Upper lobe of right lung (tissue), 1 donor: ENCODE data around the gene TNNT3. TPM values are rescaled to one million over a fixed set of nuclear protein-coding genes. Genes with fewer than 3 reads are reported as not detected.

Experiments
- ATAC-seq: fragments of 200-7000 bp; cut with Tn5 transposase; one replicate; pipeline ENCODE4 v1.9.1; 2020; ENCODE audit warnings: mild to moderate bottlenecking, moderate library complexity
- DNase-seq: peaks from one replicate; pipeline ENCODE4 v3.0.0-alpha.2; 2020
- H3K27ac ChIP-seq: fragments of 200-600 bp; one replicate; pipeline ENCODE4 v1.8.0; 2022
- H3K27me3 ChIP-seq: fragments of 200-600 bp; one replicate; pipeline ENCODE4 v1.8.0; 2022; ENCODE audit warnings: mild to moderate bottlenecking
- H3K36me3 ChIP-seq: fragments of 200-600 bp; one replicate; pipeline ENCODE4 v1.8.0; 2022
- H3K4me1 ChIP-seq: fragments of 200-600 bp; one replicate; pipeline ENCODE4 v1.8.0; 2022
- H3K4me3 ChIP-seq: fragments of 200-600 bp; one replicate; pipeline ENCODE4 v1.8.0; 2022; ENCODE audit warnings: mild to moderate bottlenecking
- H3K9me3 ChIP-seq: fragments of 200-600 bp; one replicate; pipeline ENCODE4 v1.8.0; 2022
- intact Hi-C: fragments of 100-400 bp; cut with DNase I; formaldehyde crosslinking; loops from one replicate; pipeline ENCODE4 v1.11.0; 2022
- total RNA-seq: library from RNA; stranded (reverse); fragmentation: NEBNext Ultra II Directional; extraction: Animal tissue kit (Norgen Biotek cat#: 25700); gene quantifications from one replicate; pipeline ENCODE4 v1.2.1, GENCODE V29; 2021
- TF ChIP-seq, protein P1 (sequence below): fragments of 200-600 bp; IDR thresholded peaks from one replicate; pipeline ENCODE4 v1.8.0; 2022; ENCODE audit warnings: antibody characterized with exemption
- donor health status: DM: no; HTN: yes; CAD: no; lungs with severe emphysema.

The TNNT3 gene
- total RNA-seq, 1 donor from 2014 or later = 0.43 TPM

DNA sequence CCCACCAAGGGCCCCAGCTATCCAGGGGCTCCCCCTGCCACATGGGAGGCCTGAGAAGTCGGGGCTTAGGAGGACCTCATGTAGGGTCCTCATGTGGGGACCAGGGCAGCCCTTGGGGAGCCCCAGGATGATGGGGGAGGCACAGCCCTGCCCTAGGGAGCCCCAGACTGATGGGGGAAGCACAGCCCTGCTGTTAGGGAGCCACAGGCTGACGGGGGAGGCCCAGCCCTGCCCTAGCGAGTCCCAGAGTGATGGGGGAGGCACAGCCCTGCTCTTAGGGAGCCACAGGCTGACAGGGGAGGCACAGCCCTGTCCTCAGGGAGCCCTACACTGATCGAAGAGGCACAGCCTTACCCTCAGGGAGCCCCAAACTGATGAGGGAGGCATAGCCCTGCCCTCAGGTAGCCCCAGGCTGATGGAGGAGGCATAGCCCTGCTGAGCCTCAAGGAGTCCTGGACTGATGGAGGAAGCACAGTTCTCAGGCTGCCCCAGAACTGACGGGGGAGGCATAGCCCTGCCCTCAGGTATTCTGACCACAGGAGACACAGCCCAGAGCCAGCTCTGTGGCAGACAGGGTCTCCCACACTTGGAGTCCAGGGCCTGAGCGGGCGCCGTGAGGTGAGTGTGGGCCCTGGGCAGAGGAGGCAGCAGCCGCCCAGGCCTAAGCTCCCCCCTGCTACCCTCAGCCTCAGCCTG is 38.6 kb upstream of the TNNT3 start:
- Histone ChIP-seq H3K9me3 (no peaks in the 10 kb centered on the region), H3K27ac (no peak overlapping the region), H3K4me1 (peaks cover 5% of the 10 kb centered on the region), H3K27me3 (no peaks in the 10 kb centered on the region), H3K4me3 (no peak overlapping the region), H3K36me3 (no peaks in the 10 kb centered on the region)
- intact Hi-C loops = no loop called here
- TF ChIP-seq, protein P1, sequence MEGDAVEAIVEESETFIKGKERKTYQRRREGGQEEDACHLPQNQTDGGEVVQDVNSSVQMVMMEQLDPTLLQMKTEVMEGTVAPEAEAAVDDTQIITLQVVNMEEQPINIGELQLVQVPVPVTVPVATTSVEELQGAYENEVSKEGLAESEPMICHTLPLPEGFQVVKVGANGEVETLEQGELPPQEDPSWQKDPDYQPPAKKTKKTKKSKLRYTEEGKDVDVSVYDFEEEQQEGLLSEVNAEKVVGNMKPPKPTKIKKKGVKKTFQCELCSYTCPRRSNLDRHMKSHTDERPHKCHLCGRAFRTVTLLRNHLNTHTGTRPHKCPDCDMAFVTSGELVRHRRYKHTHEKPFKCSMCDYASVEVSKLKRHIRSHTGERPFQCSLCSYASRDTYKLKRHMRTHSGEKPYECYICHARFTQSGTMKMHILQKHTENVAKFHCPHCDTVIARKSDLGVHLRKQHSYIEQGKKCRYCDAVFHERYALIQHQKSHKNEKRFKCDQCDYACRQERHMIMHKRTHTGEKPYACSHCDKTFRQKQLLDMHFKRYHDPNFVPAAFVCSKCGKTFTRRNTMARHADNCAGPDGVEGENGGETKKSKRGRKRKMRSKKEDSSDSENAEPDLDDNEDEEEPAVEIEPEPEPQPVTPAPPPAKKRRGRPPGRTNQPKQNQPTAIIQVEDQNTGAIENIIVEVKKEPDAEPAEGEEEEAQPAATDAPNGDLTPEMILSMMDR = no peak
- DNase-seq (peak; percentile 58), ATAC-seq (no peak)

DNA sequence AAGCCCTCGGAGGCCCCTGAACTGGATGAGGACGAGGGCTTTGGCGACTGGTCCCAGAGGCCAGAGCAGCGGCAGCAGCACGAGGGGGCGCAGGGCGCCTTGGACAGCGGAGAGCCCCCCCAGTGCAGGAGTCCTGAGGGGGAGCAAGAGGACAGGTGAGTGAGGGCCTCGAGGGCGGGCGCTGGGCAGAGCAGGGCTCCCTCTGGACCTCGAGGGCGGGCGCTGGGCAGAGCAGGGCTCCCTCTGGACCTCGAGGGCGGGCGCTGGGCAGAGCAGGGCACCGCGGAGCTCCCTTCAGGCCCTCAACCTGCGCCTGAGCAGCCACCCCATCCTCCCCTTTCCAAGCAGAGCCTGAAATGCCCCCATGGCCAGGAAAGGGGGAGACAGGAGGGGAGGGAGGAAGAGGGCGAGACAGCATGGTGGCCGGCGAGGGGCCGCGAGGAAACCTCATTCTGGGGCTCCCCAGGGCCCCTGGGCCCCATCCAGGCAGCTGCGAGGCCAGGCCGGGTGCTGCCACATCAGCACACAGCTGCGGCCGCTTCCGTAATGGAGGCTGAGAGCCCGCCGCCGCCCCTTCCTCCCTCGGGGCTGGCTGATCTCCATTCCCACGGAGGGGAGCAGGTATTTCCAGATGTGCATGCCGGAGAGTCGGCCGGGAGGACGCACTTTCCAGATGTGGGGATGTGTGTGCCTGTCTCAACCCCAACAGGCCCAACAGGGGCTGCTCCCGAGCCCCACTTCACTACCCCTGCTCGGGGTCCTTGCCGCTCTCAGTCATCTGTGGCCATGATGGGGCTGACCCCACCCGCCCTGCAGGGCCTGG is 37.9 kb upstream of the TNNT3 start:
- TF ChIP-seq, protein P1 = no peak
- H3K36me3 ChIP-seq = no peaks in the 10 kb centered on the region
- no peak overlapping the region for H3K4me3 ChIP-seq
- intact Hi-C loops = no loop called here
- DNase-seq (peak; percentile 65), ATAC-seq (no peak)
- H3K27me3 ChIP-seq = no peaks in the 10 kb centered on the region
- no peak overlapping the region for H3K27ac ChIP-seq
- peaks cover 5% of the 10 kb centered on the region for H3K4me1 ChIP-seq
- no peaks in the 10 kb centered on the region for H3K9me3 ChIP-seq

- intact Hi-C loops = no loop called here
- Histone ChIP-seq H3K36me3 (no peaks in the 10 kb centered on the region), H3K9me3 (no peaks in the 10 kb centered on the region), H3K4me3 (no peak overlapping the region), H3K27ac (no peak overlapping the region), H3K4me1 (peaks cover 5% of the 10 kb centered on the region), H3K27me3 (no peaks in the 10 kb centered on the region)
- ATAC-seq (peak; percentile 90), DNase-seq (peak; percentile 90)
- TF ChIP-seq, protein P1 = peak; percentile 87
Measured at GRCh38 chr11:1882265-1883238, 37.0 kb upstream of the TNNT3 start.

DNA sequence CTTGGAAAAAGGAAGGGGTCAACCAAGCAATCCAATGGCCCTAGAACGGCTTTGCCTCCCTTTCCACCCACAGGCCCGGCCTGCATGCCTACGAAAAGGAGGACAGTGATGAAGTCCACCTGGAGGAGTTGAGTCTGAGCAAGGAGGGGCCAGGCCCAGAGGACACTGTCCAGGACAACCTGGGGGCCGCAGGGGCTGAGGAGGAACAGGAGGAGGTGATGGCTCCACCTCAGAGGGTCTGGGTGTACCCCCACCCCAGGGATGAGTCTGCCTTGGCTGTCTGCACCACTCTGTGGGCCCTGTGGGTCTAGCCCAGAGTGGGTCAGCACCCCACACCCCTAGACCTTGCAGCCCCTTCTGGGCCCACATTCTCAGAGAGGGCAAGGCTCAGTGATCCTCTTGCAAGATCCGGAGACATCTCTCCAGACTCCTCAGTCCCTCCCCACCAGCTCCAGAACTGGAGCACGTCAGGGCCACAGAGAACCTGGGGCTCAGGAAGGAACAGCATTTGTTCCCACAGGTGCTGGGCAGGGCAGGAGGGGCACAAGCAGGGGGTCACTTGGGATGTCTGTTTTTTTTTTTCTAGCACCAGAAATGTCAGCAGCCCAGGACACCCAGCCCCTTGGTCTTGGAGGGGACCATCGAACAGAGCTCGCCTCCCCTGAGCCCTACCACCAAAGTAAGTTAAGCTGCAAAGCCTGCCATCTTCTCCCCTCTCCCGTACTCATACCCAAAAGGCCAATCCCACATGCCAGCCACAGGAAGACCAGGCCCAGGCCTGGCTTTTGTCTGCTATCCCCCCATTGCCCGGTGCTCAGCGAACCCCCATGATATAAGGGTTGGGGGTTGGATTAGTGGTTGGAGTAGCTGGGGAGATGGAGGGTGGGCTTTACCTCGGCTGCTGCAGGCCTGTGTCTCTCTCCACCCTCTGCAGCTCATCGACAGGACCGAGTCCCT is 35.9 kb upstream of the TNNT3 start:
- no peaks in the 10 kb centered on the region for H3K27me3 ChIP-seq
- ATAC-seq = no peak
- peak; percentile 40 for DNase-seq
- no peak overlapping the region for H3K4me3 ChIP-seq
- TF ChIP-seq, protein P1 = no peak
- intact Hi-C loops = no loop called here
- no peaks in the 10 kb centered on the region for H3K36me3 ChIP-seq
- H3K4me1 ChIP-seq = peaks cover 5% of the 10 kb centered on the region
- no peaks in the 10 kb centered on the region for H3K9me3 ChIP-seq
- H3K27ac ChIP-seq = no peak overlapping the region
